BE2C (cell line): ENCODE results near the gene SYNM.

ENCODE experiments used
- DNase-seq: peaks from one replicate; pipeline ENCODE4 v3.0.0-alpha.2; 2020
- H3K27me3 ChIP-seq: fragments of 250-450 bp; sonication (Bioruptor Pico); 2 replicates; pipeline ENCODE4 v1.5.1; 2020; ENCODE audit warnings: mild to moderate bottlenecking
- H3K36me3 ChIP-seq: fragments of 250-450 bp; sonication (Bioruptor Pico); 2 replicates; pipeline ENCODE4 v1.5.1; 2020; ENCODE audit warnings: mild to moderate bottlenecking
- H3K4me1 ChIP-seq: fragments of 250-450 bp; sonication (Bioruptor Pico); 2 replicates; pipeline ENCODE4 v1.5.1; 2020
- H3K4me3 ChIP-seq: 2 replicates; pipeline ENCODE4 v1.5.1; 2011; ENCODE audit warnings: low read depth, low read length
- H3K9me3 ChIP-seq: fragments of 250-450 bp; sonication (Bioruptor Pico); 2 replicates; pipeline ENCODE4 v1.5.1; 2020
- TF ChIP-seq, protein P1 (sequence below): IDR thresholded peaks from 2 replicates; pipeline ENCODE4 v1.5.1; 2012; ENCODE audit warnings: mild to moderate bottlenecking, low read depth, low read length

The SYNM gene

GRCh38 chr15:99163271-99164062 lies 58.6 kb downstream of the SYNM start:
- Histone ChIP-seq H3K4me1 (no peaks in the 10 kb centered on the region; the same call in 1 of the 2 replicates), H3K9me3 (no peaks in the 10 kb centered on the region), H3K27me3 (no peaks in the 10 kb centered on the region), H3K36me3 (no peaks in the 10 kb centered on the region), H3K4me3 (no peak overlapping the region)
- TF ChIP-seq, protein P1, sequence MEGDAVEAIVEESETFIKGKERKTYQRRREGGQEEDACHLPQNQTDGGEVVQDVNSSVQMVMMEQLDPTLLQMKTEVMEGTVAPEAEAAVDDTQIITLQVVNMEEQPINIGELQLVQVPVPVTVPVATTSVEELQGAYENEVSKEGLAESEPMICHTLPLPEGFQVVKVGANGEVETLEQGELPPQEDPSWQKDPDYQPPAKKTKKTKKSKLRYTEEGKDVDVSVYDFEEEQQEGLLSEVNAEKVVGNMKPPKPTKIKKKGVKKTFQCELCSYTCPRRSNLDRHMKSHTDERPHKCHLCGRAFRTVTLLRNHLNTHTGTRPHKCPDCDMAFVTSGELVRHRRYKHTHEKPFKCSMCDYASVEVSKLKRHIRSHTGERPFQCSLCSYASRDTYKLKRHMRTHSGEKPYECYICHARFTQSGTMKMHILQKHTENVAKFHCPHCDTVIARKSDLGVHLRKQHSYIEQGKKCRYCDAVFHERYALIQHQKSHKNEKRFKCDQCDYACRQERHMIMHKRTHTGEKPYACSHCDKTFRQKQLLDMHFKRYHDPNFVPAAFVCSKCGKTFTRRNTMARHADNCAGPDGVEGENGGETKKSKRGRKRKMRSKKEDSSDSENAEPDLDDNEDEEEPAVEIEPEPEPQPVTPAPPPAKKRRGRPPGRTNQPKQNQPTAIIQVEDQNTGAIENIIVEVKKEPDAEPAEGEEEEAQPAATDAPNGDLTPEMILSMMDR: no peak
- DNase-seq: no peak

DNA sequence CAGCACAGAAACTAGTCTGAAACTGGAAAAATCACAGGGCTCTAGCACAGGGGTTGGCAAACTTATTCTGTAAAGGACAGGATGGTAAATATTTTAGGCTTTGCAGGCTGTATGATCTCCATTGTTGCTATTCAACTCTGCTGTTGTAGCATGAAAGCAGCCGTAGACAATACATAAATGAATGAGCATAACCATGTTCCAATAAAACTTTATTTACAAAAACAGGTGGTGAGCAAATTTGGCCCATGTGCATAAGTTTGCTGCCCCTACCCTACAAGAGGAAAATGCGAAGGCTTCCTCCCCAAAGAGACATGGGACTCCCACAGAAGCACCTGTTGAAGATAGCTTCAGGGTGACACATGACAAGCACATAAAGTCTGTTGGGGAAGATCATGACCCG lies 59.2 kb downstream of the SYNM start:
- DNase-seq: no peak
- H3K4me3 ChIP-seq: no peak overlapping the region
- H3K27me3 ChIP-seq: no peaks in the 10 kb centered on the region
- no peaks in the 10 kb centered on the region for H3K36me3 ChIP-seq
- H3K4me1 ChIP-seq: no peaks in the 10 kb centered on the region
- TF ChIP-seq, protein P1: no peak
- no peaks in the 10 kb centered on the region for H3K9me3 ChIP-seq

DNA sequence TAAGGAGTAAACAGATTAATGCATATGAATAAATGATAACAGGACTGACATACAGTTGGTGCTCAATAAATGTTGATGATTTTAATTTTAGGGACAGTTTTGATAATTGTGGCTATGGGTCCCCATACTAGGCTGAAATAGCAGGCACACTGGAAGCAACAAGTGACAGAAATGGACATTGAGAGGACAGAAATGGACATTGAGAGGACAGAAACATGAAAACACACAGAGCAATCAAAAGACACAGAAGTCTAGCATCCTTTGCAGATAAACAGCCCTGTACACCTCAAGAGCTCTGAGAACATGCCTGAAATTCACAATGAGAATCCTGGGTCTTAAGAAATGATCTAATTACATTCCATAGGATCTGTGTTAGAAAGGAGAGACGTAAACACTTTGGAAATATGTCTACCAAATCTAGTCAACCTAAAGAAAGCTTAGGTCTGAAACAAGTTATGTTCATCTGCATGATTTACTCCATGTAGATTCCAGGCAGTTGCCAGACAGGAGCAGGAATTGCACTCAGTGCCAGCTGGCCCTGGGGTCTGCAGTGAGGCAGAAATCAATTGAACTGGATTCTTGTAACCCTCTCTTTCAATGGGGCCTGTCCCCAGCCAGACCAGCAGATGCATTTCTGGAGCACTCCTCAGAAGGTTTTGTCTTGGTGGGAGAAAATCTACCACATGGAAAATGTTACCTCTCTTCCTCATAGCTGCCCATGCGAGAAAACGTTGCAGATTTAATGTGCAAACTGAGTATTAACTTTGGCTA lies 60.3 kb downstream of the SYNM start:
- H3K9me3 ChIP-seq: no peaks in the 10 kb centered on the region
- no peak overlapping the region for H3K4me3 ChIP-seq
- H3K36me3 ChIP-seq: no peaks in the 10 kb centered on the region
- H3K27me3 ChIP-seq: no peaks in the 10 kb centered on the region
- no peaks in the 10 kb centered on the region for H3K4me1 ChIP-seq
- TF ChIP-seq, protein P1: no peak
- no peak for DNase-seq

DNA sequence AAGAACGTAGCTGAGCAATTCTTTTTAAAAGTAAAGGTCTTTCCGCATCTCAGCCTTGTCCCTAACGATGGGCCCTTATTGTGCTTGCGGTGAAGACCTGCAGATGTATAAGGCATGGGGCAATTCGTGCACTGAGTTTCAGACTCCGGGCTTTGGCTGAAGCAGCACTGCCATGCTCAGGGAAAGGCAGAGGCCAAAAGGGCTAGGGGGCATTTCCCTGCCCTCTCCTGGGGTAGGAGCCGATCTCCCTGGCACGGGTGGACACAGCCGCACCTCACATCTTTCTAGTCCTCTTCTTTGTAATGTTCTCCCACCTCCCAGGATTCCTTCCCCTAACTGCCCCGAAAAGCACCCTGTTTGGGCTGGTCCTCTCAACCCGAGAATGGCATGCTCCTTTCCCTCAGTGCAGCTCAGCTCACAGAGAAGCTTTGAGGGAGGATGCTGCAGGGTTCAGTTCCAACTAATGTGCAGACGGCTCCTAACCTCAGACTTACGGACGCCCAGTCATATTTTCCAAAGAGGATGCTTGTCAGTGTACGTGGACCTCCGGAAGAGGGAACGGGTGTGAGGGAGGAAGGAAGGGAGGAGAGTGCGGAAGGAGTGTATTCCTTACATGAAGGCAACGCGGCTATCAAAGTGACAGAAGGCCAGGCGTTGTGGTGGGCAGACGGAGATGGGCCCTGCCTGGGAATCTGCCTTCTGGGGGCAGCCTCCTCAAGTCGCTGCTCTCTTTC lies 61.2 kb downstream of the SYNM start:
- TF ChIP-seq, protein P1: no peak
- no peaks in the 10 kb centered on the region for H3K4me1 ChIP-seq
- no peaks in the 10 kb centered on the region for H3K36me3 ChIP-seq
- H3K9me3 ChIP-seq: no peaks in the 10 kb centered on the region
- no peak for DNase-seq
- H3K4me3 ChIP-seq: no peak overlapping the region
- H3K27me3 ChIP-seq: no peaks in the 10 kb centered on the region

GRCh38 chr15:99167201-99167600 lies 62.3 kb downstream of the SYNM start:
- TF ChIP-seq, protein P1: no peak
- Histone ChIP-seq H3K27me3 (no peaks in the 10 kb centered on the region), H3K4me3 (no peak overlapping the region), H3K9me3 (no peaks in the 10 kb centered on the region), H3K36me3 (no peaks in the 10 kb centered on the region), H3K4me1 (no peaks in the 10 kb centered on the region)
- DNase-seq: no peak
